Keratinocyte (primary cell): ENCODE measurements around the gene TPCN2.

Experiments used
- EZH2 ChIP-seq: IDR thresholded peaks from one replicate; pipeline ENCODE4 v1.6.1; 2012; ENCODE audit warnings: inconsistent platforms, mild to moderate bottlenecking, low read length, moderate library complexity
- TF ChIP-seq, protein P1 (sequence below), 3 experiments: IDR thresholded peaks in 1 of 3; conservative IDR thresholded peaks in 1 of 3; optimal IDR thresholded peaks in 1 of 3; 2 replicates in 2 of 3; 3 replicates in 1 of 3; pipeline versions ENCODE3 to v1.5.1; 2011; ENCODE audit warnings: low read length in 3 of 3, mild to moderate bottlenecking in 3 of 3, moderate library complexity in 2 of 3, control low read depth in 1 of 3, inconsistent platforms in 1 of 3; ENCODE audit not compliant: insufficient read depth in 2 of 3; ENCODE audit errors: extremely low read depth in 1 of 3

DNA sequence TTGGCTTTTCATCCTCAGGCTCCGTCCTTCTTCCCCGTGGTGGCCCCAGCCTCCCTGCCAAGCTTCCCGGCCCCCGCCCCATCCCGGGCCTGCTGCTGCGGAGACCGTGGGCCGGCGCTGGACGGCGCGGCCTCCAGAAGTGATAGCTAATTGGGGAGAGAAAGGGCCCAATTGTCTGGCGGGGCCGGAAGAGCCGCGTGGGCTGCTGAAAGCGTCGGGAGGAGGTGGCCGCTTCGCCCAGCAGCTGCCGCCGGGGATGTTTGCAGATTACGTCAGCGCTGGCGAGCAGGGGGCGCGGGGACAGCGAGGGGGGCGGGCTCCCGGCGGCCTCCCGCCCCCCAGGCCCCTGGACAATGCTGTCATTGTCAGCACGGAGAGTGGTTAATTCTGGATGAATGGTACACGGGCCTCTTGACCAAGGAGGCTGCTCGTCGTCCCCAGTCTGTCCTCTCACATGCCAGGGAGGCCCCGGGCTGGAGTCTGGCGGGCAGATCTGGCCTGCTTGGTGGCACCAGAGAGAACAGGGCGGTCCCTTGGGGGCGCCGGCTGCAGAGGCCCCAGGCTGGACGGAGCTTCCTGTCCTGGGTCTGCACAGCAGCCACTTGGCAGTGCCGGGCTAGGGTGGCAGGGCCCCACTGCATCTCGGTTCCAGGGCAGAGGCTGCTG is 108.6 kb downstream of the TPCN2 start:
- TF ChIP-seq, protein P1, sequence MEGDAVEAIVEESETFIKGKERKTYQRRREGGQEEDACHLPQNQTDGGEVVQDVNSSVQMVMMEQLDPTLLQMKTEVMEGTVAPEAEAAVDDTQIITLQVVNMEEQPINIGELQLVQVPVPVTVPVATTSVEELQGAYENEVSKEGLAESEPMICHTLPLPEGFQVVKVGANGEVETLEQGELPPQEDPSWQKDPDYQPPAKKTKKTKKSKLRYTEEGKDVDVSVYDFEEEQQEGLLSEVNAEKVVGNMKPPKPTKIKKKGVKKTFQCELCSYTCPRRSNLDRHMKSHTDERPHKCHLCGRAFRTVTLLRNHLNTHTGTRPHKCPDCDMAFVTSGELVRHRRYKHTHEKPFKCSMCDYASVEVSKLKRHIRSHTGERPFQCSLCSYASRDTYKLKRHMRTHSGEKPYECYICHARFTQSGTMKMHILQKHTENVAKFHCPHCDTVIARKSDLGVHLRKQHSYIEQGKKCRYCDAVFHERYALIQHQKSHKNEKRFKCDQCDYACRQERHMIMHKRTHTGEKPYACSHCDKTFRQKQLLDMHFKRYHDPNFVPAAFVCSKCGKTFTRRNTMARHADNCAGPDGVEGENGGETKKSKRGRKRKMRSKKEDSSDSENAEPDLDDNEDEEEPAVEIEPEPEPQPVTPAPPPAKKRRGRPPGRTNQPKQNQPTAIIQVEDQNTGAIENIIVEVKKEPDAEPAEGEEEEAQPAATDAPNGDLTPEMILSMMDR (optimal IDR thresholded peaks at IDR 0.05 in 1 of 3, IDR thresholded peaks at IDR 0.05 in 1 of 3, conservative IDR thresholded peaks at IDR 0.05 in 1 of 3; ENCODE audit: extremely low read depth in 1 of 3, insufficient read depth in 2 of 3, low read length in 3 of 3), result no peak
- TF ChIP-seq EZH2, result no peak
